Hippocampal formation (tissue), 2 donors: ENCODE measurements around the gene MS4A10.

Experiments
- DNase-seq, 2 donors: peaks; one replicate each; lab custom pipeline; 2025; lab: John Stamatoyannopoulos, UW

The MS4A10 gene

DNA sequence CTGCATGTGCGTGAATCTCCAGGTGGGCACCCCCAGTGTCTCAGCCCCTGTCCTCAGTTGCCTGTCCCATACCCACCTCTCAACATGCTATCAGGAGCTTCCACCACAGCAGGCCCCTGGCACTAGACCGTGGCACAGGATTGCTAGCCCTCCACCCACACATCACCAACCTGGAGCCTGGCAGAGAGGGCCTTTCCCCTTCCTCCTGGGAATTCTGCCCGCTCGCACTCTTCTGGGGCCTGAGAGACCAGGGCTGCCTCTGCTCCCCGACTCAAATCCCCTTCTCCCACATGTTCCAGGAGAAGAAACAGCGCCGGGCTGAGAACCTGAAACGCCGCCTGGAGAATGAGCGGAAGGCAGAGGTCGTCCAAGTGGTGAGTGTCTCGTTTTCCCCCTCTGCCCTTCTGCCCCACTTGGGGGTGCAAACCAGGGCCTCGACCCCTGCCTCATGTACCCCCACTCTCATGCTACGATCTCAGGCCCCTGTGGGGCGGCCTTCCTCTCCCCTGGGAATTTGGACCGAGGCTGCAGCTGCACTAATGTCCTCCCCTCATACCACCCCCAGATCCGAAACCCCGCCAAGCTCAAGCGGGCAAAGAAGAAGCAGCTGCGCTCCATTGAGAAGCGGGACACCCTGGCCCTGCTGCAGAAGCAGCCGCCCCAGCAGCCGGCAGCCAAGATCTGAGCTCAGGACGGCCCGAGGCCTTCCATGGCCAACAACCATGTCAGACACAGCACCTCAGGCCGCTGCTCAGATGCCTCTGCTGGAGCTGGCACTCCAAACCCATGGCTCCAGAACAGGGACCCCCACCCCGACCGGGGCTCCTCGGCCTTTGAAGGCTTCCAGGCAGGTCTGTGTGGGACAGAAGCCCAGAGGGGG lies 64.7 kb downstream of the MS4A10 start:
- DNase-seq = no peak
